Adipocyte (in vitro differentiated cells): Measurements from ENCODE around the gene STT3B.

ENCODE experiments used
- DNase-seq: peaks from one replicate; pipeline ENCODE4 v3.0.0-alpha.2; 2015; ENCODE audit warnings: low read depth
- H3K27me3 ChIP-seq: replicated peaks from 2 replicates; pipeline ENCODE4 v1.7.0; 2013; ENCODE audit warnings: mild to moderate bottlenecking, low read length, moderate library complexity; ENCODE audit not compliant: control insufficient read depth, insufficient read depth
- H3K36me3 ChIP-seq: 2 replicates; pipeline ENCODE4 v1.7.0; 2013; ENCODE audit warnings: low read length, mild to moderate bottlenecking, moderate library complexity; ENCODE audit not compliant: control insufficient read depth, insufficient read depth, severe bottlenecking
- H3K4me1 ChIP-seq: 2 replicates; pipeline ENCODE4 v1.7.0; 2013; ENCODE audit warnings: mild to moderate bottlenecking, low read length, moderate library complexity; ENCODE audit not compliant: control insufficient read depth, insufficient read depth
- H3K4me3 ChIP-seq: 2 replicates; pipeline ENCODE4 v1.7.0; 2013; ENCODE audit warnings: mild to moderate bottlenecking, low read length, moderate library complexity
- H3K9ac ChIP-seq: 2 replicates; pipeline ENCODE4 v1.7.0; 2013; ENCODE audit warnings: mild to moderate bottlenecking, low read length, moderate library complexity
- H3K9me3 ChIP-seq: 2 replicates; pipeline ENCODE4 v1.7.0; 2013; ENCODE audit warnings: mild to moderate bottlenecking, low read length, moderate library complexity; ENCODE audit not compliant: control insufficient read depth

STT3B gene

GRCh38 chr3:31538801-31539200, 6.1 kb downstream of the STT3B start:
- no peaks in the 10 kb centered on the region for H3K9me3 ChIP-seq
- no peaks in the 10 kb centered on the region for H3K36me3 ChIP-seq
- no peak overlapping the region for H3K4me3 ChIP-seq
- H3K27me3 ChIP-seq: no peaks in the 10 kb centered on the region
- H3K4me1 ChIP-seq: peaks cover 35% of the 10 kb centered on the region
- no peak for DNase-seq
- no peak overlapping the region for H3K9ac ChIP-seq

GRCh38 chr3:31539275-31539674, 6.5 kb downstream of the STT3B start:
- H3K27me3 ChIP-seq: no peaks in the 10 kb centered on the region
- no peaks in the 10 kb centered on the region for H3K9me3 ChIP-seq
- no peaks in the 10 kb centered on the region for H3K36me3 ChIP-seq
- no peak overlapping the region for H3K9ac ChIP-seq
- H3K4me1 ChIP-seq: peaks cover 40% of the 10 kb centered on the region
- H3K4me3 ChIP-seq: no peak overlapping the region
- DNase-seq: no peak

GRCh38 chr3:31541089-31541488, 8.4 kb downstream of the STT3B start:
- Histone ChIP-seq H3K9ac (no peak overlapping the region), H3K27me3 (no peaks in the 10 kb centered on the region), H3K9me3 (no peaks in the 10 kb centered on the region), H3K36me3 (no peaks in the 10 kb centered on the region), H3K4me1 (peaks cover 43% of the 10 kb centered on the region), H3K4me3 (no peak overlapping the region)
- DNase-seq: no peak

DNA sequence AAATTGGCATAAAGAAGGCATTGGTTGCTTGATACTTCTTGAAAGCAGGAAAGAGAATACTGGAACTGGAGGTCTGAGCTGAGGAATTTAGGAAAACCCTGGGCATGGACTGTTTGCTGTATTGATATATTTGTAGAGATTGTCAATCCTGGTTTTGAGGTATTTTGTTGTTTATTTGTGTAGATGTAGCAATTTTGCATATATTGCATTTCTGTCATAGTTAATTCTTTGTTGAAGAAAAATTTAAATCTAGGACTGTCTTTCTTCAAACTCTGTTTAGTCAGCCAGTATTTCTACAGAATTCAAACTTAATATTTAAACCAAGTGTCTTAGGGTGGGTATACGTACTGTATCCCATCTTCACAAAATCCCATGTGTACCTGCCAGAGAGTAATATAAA, 9.5 kb downstream of the STT3B start:
- no peaks in the 10 kb centered on the region for H3K27me3 ChIP-seq
- peaks cover 42% of the 10 kb centered on the region for H3K4me1 ChIP-seq
- H3K9me3 ChIP-seq: no peaks in the 10 kb centered on the region
- no peak overlapping the region for H3K4me3 ChIP-seq
- DNase-seq: no peak
- no peaks in the 10 kb centered on the region for H3K36me3 ChIP-seq
- no peak overlapping the region for H3K9ac ChIP-seq

GRCh38 chr3:31543375-31543774, 10.7 kb downstream of the STT3B start:
- peak; percentile 28 for DNase-seq
- Histone ChIP-seq H3K36me3 (no peaks in the 10 kb centered on the region), H3K4me1 (peaks cover 52% of the 10 kb centered on the region), H3K9ac (no peak overlapping the region), H3K27me3 (no peaks in the 10 kb centered on the region), H3K9me3 (no peaks in the 10 kb centered on the region), H3K4me3 (no peak overlapping the region)

DNA sequence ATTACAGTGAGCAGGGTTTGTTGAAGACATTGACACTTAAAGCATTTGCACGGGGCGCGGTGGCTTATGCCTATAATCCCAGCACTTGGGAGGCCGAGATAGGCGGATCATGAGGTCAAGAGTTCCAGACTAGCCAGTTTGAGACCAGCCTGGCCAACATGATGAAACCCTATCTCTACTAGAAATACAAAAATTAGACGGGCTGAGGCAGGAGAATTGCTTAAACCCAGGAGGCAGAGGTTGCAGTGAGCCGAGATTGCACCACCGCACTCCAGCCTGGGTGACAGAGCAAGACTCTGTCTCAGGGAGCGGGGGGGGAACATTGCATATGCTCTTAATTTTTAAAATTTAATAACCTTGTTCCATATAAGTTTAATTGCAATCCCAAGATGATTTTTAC, 11.9 kb downstream of the STT3B start:
- Histone ChIP-seq H3K36me3 (no peaks in the 10 kb centered on the region), H3K4me3 (peak overlapping the region; percentile 53), H3K9ac (peak overlapping the region; percentile 49), H3K9me3 (no peaks in the 10 kb centered on the region), H3K4me1 (peaks cover 57% of the 10 kb centered on the region), H3K27me3 (no peaks in the 10 kb centered on the region)
- peak; percentile 35 for DNase-seq

DNA sequence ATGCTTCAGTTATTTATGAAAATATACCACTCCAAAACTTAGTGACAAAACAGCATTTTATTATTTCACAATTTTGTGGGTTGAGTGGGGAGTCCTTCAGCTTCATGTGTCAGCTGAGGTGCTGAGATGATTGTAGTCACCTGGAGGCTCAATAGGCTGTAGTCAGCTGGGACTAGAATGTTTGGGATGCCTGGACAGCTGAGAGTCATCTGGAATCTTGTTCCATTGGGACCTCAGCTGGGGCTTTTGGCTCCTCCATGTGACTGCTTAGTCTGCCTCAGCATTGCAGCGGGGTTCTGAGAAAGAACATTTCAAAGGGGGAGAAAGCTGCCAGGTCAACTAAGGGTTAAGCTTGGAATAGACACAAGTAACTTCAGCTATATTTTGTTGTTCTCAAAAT, 13.4 kb downstream of the STT3B start:
- Histone ChIP-seq H3K36me3 (no peaks in the 10 kb centered on the region), H3K4me3 (no peak overlapping the region), H3K9me3 (no peaks in the 10 kb centered on the region), H3K9ac (no peak overlapping the region), H3K4me1 (peaks cover 55% of the 10 kb centered on the region), H3K27me3 (no peaks in the 10 kb centered on the region)
- no peak for DNase-seq

- DNase-seq: no peak
- Histone ChIP-seq H3K27me3 (no peaks in the 10 kb centered on the region), H3K9ac (no peak overlapping the region), H3K4me3 (no peak overlapping the region), H3K9me3 (no peaks in the 10 kb centered on the region), H3K36me3 (no peaks in the 10 kb centered on the region), H3K4me1 (peaks cover 53% of the 10 kb centered on the region)
Observed at GRCh38 chr3:31546725-31547124, 14.0 kb downstream of the STT3B start.

DNA sequence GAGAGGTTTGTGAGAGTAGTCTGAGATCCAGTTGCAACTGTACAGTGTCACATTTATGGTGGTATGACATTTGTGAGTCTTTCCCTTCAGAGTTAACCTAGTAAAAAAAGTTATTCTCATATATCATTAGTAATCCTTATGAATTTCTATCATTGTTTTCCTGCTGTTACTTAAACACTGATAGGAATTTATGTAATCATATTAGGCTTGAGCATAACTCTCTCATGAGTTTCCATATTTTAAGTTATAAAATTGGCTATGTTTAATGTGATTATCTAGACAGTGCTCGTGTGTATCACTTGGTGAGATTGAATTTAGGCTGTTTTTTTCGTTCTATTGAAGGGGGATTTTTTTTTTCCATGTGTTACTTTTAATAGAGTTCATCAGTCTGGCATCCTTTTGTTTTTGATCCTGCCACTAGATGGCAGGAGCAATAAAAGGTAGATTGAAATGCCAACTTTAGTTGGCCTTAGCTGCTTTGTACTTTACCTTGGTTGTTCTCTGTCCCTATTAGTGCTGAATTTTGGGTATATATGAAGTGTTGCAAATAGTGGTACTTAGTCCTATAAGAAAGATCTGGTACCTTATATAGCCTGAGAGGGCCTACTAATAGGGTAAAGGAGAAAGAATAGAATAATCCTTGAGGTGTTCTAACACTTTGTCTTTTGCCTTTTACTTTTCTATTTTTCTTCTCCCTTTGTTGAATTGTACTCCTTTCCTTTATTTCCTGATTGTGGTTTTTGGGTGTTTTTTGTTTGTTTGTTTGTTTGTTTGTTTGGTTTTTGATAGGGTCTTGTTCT, 17.9 kb downstream of the STT3B start:
- Histone ChIP-seq H3K27me3 (no peaks in the 10 kb centered on the region), H3K4me3 (no peak overlapping the region), H3K4me1 (peaks cover 28% of the 10 kb centered on the region), H3K9me3 (no peaks in the 10 kb centered on the region), H3K36me3 (no peaks in the 10 kb centered on the region), H3K9ac (no peak overlapping the region)
- DNase-seq: peak; percentile 66

- H3K36me3 ChIP-seq: no peaks in the 10 kb centered on the region
- DNase-seq: no peak
- H3K4me1 ChIP-seq: peaks cover 18% of the 10 kb centered on the region
- no peaks in the 10 kb centered on the region for H3K9me3 ChIP-seq
- H3K9ac ChIP-seq: no peak overlapping the region
- no peaks in the 10 kb centered on the region for H3K27me3 ChIP-seq
- H3K4me3 ChIP-seq: no peak overlapping the region
Observed at GRCh38 chr3:31551646-31552045, 18.9 kb downstream of the STT3B start.

GRCh38 chr3:31552103-31552502, 19.4 kb downstream of the STT3B start:
- Histone ChIP-seq H3K36me3 (no peaks in the 10 kb centered on the region), H3K4me1 (peaks cover 16% of the 10 kb centered on the region), H3K27me3 (no peaks in the 10 kb centered on the region), H3K9ac (no peak overlapping the region), H3K4me3 (no peak overlapping the region), H3K9me3 (no peaks in the 10 kb centered on the region)
- no peak for DNase-seq

DNA sequence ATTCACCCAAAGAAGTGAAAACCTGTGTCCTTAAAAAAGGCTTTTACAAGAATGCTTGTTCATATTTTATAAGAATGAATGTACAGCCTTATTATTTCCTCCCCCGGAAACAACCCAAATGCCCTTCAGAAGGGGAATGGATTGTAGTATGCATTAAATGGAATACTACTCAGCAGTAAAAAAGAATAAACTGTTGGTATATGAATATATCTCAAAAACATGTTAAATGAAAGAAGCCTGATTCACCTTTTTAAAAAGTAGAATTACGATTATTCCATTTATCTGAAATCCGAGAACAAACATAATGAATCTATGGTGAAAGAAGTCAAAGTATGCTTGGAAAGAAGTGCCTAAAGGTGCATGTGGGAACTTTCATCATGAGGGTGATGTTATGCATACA, 20.5 kb downstream of the STT3B start:
- no peak for DNase-seq
- H3K4me1 ChIP-seq: peaks cover 5% of the 10 kb centered on the region
- H3K9me3 ChIP-seq: no peaks in the 10 kb centered on the region
- no peaks in the 10 kb centered on the region for H3K36me3 ChIP-seq
- no peak overlapping the region for H3K4me3 ChIP-seq
- H3K27me3 ChIP-seq: no peaks in the 10 kb centered on the region
- no peak overlapping the region for H3K9ac ChIP-seq
